GM19240 (cell line): ENCODE results near the gene MME.

Source experiments
- DNase-seq: peaks from one replicate; pipeline ENCODE4 v3.0.0; 2011; ENCODE audit warnings: low spot score; ENCODE audit not compliant: insufficient read length

MME gene

DNA sequence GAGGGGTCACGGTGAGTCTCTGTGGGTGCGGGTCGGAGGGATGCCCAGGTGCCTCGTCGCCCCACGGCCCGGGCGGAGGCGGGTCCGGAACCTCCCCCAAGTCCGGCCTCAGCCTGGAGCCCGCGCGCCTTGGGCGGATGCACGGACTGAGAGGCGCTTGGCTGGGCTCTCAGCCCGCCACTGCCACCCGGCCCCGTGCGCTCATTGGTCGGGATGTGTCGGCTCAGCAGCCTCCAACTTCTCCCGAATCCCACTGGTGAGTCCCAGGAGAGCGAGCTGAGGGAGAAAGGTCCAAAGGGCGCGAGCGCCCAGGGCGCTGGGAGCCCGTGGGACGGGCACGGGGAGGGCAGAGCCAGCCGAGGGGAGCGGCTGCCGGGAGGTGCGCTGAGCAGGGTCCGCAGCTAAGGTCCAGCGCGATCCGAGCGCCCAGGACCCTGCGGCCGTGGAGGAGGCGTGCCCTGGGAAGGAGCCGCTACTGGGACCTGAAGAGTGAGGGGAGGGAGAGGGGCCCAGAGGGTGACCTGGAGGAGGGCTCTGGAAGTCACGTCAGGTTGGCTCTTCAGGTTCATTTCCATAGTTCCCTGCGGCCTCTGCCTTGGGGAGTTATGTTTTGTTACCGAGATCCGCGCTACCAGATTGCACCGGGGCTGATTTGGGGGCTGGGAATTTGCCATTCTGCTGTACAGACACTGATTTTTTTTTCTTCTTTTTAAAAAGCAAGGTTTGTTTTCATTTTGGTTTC lies at the start of gene MME:
Gene MME, plus strand, starts transcription at position 574 of the 742 bp plus-strand sequence. CDS start 3,849 bp downstream, outside the sequence.
- no peak for DNase-seq

DNA sequence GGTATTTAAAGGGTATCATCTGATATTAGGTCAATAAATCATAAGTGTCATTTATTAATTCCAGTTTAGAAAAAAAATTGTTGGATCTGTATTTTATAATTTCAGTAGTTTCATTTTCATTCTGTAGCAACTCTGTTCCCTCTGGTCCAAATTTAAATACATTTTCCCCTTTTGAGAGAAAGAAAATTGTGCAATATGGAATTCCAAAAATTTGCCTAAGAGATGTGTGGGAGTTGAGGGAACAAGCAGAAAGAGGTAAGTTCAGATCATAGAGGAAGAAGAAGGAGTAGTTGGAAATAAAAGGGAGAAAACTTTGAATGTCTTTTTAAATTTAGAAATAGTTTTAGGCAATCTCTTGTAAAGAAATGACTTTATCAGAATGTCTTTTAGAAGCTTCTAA lies 48.9 kb upstream of the MME start:
- DNase-seq = no peak

DNA sequence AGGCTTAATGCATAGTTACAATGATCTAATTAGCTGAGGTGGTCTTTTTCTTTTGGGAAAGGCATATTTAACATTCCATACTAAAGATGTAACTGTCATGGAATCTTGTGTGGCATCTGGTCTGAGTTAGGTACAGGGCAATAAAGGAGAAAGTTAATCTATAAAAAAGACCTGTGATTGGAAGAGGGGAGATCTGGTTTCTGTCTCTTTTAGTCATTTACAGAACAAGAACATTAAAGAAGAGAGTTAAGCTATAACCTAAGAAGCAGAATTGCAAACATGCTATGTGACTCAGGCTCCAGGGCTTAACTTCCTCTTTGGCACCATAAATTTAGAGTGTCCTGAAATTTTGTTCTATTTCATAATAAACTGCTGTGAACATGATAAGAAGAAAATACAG lies 47.2 kb upstream of the MME start:
- DNase-seq = no peak

DNA sequence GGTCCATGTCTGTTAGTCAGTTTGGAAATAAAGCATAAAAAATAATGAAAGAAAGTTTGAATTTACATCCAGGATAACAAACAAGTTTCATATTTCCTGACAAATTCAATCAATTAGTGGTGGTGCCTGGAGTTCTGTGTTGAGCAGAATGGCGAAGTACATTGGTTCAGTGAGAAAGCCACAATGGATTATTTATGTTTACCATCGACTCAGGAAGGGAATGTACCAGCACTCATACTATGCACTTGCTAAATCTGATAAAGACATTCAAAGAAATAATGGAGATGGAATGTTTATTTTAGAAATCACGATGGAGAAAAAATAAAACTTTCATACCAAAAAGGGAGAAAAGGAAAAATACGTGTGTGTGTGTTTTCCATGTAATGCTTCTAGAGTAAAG lies 45.3 kb upstream of the MME start:
- no peak for DNase-seq

DNA sequence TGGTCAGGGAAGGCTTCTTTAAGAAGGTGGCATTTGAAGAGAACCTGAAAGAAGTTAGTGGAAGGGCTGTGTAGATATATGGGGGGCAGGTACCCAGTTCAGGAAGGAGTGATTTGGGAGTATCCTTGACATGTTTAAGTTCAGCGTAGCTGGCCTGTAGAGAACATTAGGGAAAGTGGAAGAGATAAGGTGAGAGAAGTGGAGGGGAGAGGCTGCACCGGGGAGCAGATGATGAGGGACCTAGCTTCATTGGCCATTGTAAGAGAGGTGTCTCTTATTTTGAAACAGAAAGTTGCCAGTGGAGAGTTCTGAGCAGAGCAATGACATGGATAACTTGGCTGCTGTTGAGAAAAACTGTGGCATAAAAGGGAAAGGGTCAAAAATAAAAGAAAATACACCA lies 44.6 kb upstream of the MME start:
- DNase-seq = no peak

DNA sequence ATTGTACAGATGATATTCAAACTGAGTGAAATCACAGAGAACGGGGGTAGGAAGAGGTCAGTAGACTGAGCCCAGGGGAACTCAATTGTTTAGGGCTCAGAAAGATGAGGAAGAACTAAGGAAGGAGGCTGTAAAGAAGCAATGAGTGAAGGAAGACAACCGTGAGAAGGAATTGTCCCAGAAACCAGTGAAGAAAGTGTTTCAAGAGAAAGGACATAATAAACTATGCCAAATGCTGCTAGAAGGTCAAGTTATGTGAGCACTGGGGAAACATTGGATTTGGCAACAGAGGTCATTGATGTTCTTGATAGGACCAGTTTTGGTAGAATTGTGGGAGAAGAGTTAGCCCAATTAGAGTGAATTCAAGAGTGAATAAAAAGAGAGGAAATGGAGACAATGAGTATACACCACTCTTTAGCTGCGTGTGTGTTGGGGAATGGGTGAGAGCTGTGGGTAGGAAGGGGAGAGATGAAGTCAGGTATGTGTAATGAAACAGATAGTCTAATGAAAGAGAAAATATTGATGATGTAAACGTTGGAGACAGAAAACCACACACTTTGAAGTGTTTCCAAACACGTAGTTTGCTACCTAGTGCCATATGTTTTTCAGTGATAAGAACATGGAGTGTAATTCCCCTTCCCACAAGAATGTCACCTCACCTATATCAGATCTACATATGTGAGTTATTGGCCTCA lies 42.5 kb upstream of the MME start:
- no peak for DNase-seq

DNA sequence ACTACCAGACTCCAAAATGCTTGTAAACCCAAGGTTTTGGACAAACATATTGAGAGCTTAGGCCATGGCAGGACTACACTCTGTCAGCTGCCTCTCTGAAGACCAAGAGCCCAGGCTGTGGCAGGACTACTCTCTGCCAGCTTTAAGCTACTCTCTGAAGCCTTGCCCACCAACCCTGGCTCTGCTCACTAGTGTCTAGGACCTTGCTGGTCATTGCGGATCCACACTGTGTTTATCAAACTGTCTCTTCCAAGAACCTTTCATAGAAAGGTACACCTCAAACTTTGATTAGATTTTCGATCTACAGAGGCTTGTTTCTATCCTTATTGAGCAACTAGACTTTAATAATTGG lies 41.9 kb upstream of the MME start:
- no peak for DNase-seq

DNA sequence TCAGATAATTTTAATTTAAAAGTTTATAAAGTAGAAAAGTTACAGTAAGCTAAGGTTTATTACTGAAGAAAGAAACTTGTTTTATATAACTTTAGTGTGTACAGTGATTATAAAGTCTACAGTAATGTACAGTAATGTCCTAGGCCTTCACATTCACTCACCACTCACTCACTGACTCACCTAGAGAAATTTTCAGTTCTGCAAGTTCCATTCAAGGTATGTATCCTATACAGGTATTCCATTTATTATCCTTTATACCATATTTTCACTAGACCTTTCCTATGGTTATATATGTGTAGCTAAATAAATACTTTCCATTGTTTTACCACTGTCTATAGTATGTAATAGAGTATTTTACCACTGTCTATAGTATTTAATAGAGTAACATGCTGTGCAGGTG lies 33.2 kb upstream of the MME start:
- no peak for DNase-seq

DNA sequence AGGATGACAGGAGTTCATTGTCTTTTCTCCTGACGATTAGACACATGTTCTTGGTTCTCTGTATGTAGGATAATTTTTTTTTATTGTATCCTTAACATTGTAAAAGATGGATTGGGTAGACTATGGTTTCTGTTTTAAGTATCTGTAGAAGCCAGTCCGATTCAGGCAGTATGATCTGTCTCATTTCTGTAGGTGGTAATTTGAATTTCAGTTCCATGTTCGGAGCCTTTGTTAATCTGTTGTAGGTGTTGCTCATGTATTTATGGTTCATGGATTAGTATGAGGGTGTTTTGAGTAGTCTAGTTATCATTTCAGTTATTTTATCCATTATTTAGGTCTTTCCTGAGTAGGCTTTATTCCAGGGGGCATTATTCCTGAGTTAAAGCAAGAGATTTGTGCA lies 32.4 kb upstream of the MME start:
- DNase-seq = no peak

DNA sequence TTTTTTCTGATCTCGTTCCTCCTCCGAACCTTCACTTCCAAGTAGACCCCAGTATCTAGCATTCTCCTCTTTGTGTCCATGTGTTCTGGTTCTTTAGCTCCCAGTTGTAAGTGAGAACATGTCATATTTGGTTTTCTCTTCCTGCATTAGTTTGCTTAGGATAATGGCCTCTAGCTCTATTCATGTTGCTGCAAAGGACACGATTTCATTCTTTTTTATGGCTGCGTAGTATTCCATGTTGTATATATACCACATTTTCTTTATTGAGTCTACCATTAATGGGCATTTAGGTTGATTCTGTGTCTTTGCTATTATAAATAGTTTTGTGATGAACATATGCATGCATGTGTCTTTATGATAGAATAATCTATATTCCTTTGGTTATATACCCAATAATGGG lies 30.2 kb upstream of the MME start:
- no peak for DNase-seq

DNA sequence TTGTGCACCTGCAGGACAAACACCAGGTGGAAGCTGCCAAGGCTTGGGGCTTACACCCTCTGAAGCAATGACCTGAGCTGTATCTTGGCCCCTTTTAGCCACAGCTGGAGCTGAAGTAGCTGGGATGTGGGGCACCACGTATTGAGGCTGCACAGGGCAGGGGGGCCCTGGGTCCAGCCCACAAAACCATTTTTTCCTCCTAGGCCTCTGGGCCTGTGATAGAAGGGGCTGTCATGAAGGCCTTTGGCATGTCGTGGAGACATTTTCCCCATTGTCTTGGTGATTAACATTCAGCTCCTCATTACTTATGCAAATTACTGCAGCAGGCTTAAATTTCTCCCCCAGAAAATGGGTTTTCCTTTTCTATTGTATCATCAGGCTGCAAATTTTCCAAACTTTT lies 27.6 kb upstream of the MME start:
- DNase-seq = no peak

DNA sequence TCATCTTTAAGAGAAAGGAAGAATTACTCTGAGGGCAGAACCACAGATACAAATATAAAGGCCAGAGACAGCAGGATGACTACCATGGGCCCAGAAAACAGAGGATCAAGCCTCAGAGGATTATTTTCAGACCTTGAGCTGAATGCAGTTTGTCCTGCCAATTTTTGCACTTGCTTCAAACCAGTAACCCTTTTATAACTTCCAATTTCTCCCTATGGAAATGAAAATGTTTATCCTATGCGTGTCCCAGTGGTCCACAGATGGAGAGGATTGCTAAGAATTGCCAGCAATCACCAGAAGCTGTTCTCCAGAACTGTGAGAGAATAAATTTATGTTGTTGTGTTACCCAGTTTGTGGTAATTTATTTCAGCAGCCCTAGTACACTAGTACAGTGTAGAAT lies 26.4 kb upstream of the MME start:
- no peak for DNase-seq

DNA sequence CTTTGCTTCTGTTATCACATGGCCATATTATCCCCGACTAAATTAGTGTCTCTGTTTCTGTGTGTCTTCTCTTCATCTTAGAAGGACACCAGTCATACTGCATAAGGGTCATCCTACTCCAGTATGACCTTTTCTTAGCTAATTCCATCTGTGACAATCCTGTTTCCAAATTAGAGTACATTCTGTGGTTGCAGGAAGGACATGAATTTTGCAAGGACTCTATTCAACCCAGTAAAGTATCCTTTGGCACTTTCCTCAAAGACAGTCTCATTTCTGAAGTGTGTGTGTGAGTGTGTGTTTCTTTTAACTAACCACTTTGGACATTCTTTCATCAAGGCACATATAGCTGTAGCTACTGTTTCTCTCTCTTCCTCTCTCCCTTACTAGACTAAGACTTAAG lies 15.2 kb upstream of the MME start:
- no peak for DNase-seq

DNA sequence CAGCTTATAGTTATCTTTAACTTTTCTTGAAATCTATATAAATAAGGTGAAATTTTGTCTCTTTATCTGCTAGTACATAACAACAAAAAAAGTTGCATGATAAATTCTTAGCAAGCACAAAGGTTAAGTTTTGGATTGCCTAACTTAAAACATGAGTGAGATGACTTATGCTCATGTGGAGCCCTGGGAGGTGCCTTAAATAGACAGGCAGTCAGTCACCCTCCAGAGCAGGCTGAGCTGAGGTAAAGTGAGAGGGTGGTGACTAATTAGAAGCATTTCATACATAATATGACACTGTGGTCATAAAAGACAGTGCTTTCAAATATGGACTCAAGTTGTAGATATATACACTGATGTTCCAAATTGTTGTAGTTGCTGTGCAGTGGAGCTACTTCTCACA lies 14.6 kb upstream of the MME start:
- DNase-seq = no peak

DNA sequence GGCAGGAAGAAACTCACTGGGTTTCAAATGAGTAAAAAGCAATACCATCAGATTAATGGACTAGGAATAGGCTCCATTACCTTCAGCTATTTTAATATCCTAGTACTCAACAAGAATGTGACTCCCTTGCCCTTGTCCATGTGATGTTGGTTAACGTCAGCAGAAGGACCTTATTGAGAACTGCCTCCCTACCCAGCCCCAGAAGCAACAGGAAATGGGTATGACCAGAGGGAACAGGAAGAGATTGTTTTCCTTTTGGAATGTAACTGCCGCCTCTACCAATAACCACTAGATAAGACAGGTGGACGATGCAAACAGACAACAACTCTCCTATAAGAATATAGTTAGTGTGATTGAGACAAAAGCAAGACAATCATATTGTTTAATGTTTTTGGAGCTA lies 10.4 kb upstream of the MME start:
- no peak for DNase-seq

DNA sequence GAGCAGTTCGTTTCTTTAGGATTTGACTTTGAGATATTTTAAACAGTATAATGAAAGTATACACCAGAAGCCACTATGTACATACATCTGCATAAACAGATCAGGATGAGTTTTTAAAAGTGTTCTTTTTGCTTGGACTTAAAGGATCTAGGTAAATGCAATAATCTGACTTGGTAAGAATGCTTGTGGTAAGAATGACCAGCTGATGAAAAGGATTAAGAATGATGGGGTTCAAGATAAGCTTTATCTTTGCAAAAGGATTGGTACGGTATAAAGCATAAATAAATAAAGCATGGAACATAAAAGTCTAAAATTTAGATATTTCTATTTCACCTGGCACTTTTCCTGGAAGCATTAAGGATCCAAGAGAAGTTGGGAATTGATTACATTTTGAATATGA lies 9.8 kb upstream of the MME start:
- DNase-seq = no peak

DNA sequence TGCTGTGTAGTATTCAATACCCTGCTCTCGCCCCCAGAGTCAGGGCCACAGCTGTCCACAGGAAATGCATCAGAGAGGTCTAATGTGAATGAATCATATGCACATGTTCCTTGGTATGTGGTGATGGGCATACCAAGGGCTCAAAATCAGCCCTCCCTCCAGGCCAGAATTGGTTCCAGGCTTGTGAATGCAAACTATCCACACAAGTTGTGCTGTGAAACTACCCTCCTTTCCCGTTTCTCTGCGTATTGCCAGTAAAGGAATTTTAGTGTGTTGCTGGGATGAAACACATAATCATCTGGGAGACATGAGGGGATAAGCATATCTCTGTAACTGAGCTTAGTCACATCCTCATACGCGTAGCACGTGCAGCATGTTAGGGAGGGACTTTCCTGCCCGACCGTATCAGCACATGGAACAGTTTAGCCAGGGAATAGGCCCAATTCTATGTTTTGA lies 9.2 kb upstream of the MME start:
- DNase-seq = no peak

DNA sequence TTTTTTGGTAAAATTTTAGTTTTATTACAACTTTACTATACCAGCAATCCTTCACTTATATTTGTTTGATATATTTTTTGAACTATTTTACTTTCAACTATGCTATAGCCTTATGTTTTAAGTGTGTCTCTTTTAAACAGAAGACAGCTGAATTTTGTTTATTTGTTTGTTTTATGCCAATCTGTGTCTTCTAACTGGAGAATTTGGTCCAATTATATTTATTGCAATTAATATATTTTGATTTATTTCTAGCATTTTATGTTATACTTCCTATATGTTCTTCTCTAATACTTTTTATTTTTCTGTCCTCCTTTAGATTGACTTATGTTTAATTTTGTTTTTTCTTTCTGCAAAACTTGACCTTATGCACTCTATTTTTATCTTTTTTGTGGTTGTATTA lies 4.9 kb upstream of the MME start:
- no peak for DNase-seq

DNA sequence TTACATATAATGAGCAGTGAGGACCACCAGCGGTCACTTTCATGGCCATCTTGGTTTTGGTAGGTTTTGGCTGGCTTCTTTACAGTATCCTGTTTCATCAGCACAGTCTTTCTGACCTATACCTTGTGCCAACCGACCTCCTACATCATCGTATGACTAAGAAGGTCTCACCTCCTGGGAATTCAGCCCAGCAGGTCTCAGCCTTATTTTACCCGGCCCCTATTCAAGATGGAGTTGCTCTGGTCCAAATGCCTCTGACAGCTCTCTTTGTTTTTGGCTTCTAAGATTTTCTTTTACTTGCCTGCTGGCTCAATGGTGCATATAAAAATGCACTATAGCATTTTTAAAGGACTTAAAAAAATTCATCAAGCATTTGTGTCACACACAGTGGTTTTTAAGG lies 3.2 kb upstream of the MME start:
- no peak for DNase-seq

DNA sequence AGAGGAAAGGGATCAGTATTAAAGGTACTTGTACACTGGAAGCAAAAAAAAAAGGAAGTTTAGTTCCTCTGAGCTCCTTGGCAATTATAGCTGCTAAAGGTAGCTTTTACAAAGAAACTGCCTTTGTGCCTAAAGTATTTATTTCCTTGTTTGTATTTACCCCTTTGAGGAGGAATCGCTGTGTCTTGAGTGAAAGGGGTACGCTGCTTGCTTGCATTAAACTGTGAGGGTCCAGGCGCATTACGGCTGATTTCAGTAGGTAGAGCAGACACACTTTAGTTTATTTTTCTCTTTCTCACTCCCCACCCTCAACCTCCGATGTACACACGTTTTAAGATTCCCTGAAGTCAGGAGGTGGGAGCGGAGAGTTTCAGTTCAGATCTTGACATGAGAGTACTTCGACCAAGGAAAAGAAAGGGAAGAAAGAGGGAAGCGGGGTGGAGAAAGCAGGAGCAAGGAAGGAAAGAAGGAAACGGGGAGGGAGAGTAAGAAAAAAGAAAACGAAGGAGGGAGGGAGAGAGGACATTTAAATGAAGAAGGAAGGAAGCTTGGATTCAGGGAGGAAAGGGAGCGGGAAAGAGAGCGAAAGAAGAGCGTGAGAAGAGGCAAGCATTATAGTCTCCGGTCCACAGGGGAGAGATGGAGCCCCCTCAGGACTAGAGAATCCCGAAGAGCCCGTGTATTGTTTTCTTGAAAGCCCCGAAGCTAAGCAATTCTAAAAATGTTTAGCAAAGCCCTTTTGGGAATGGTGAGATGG lies 1.2 kb upstream of the MME start:
- no peak for DNase-seq

DNA sequence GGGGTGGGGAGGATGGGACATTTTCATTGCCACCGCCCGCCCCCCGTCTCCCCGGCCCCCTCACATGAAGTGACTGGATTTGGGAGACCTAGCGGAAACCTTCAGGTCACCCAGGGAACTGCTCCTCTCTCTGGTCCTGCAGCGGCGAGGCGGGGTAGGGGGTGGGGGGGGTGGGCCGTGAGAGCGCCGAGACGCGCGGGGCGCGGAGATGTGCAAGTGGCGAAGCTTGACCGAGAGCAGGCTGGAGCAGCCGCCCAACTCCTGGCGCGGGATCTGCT lies 712 bp upstream of the MME start:
- DNase-seq = no peak

DNA sequence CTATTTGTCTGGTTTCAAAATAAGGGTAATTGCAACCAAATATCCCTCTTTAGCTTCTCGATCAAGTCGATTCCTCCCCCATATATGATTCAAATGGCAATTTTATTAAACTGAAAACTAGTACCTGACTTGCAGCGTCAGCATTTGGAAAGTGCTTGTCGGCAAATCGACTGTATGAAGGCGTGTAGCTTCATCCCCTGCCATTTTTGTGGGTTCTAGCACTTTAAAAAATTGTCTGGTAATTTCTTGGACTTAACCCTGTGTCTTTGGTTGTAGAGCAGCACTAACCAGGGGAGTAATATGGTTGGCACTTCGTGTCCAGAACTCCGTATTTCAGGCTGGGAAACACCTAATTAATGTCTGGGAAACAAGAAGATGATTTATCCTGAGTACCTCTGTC lies 573 bp downstream of the MME start:
- no peak for DNase-seq
